CD4-positive, alpha-beta T cell (primary cell): ENCODE data around the gene SLC9A6. TPM values are rescaled to one million over a fixed set of nuclear protein-coding genes. Genes with fewer than 3 reads are reported as not detected.

Experiments used
- ATAC-seq: fragments of 200-7000 bp; cut with Tn5 transposase; one replicate; pipeline ENCODE4 v1.10.0; 2022; ENCODE audit warnings: mild to moderate bottlenecking; ENCODE audit not compliant: poor library complexity
- CTCF ChIA-PET: fragments of 350-600 bp; sonication (Branson Sonifier 250); formaldehyde crosslinking; loops from one replicate; lab custom pipeline; 2021; ENCODE audit warnings: antibody characterized with exemption, inconsistent platforms; lab: Charles Lee
- POLR2A ChIA-PET: fragments of 350-600 bp; sonication (Branson Sonifier 250); formaldehyde crosslinking; loops from one replicate; lab custom pipeline; 2021; ENCODE audit warnings: antibody characterized with exemption, inconsistent platforms; lab: Charles Lee
- DNase-seq, 14 experiments: peaks; one replicate each; pipeline ENCODE4 v3.0.0-alpha.2; 2013 to 2020; ENCODE audit warnings: mixed read lengths in 2 of 14
- H3K27ac ChIP-seq, 2 donors: one replicate each; pipeline versions ENCODE4 v1.5.1 to v1.7.0; 2013; ENCODE audit warnings: low read length in 2 of 2, low read depth in 1 of 2, mild to moderate bottlenecking in 1 of 2
- H3K27me3 ChIP-seq, 2 experiments: 1 replicate in 1 of 2; 2 replicates in 1 of 2; pipeline versions ENCODE4 v1.6.1 to v1.7.0; 2013; ENCODE audit warnings: low read length in 2 of 2, control low read depth in 1 of 2, mild to moderate bottlenecking in 1 of 2, moderate library complexity in 1 of 2; ENCODE audit not compliant: insufficient read depth in 2 of 2, control insufficient read depth in 1 of 2
- H3K36me3 ChIP-seq: one replicate; pipeline ENCODE4 v1.6.1; 2013; ENCODE audit warnings: low read length, control low read depth; ENCODE audit not compliant: insufficient read depth
- H3K4me1 ChIP-seq: one replicate; pipeline ENCODE4 v1.6.1; 2013; ENCODE audit warnings: low read length, control low read depth; ENCODE audit not compliant: insufficient read depth
- H3K4me3 ChIP-seq: one replicate; pipeline ENCODE4 v1.5.1; 2013; ENCODE audit warnings: mild to moderate bottlenecking, low read length, moderate library complexity
- H3K9me3 ChIP-seq, 2 experiments: 1 replicate in 1 of 2; 2 replicates in 1 of 2; pipeline versions ENCODE4 v1.6.1 to v1.7.0; 2013; ENCODE audit warnings: low read length in 2 of 2, mild to moderate bottlenecking in 2 of 2, control low read depth in 1 of 2, moderate library complexity in 1 of 2; ENCODE audit not compliant: control insufficient read depth in 1 of 2, insufficient read depth in 1 of 2
- H3K27ac Mint-ChIP-seq: one replicate; pipeline ENCODE4 v1.8.0; 2020; ENCODE audit warnings: mixed read lengths
- H3K27me3 Mint-ChIP-seq: one replicate; pipeline ENCODE4 v1.8.0; 2021; ENCODE audit warnings: mixed read lengths
- H3K36me3 Mint-ChIP-seq: one replicate; pipeline ENCODE4 v1.8.0; 2021; ENCODE audit warnings: low read depth, mixed read lengths
- H3K4me1 Mint-ChIP-seq: one replicate; pipeline ENCODE4 v1.8.0; 2021; ENCODE audit warnings: low read depth, mixed read lengths
- H3K4me3 Mint-ChIP-seq: one replicate; pipeline ENCODE4 v1.8.0; 2020; ENCODE audit warnings: mild to moderate bottlenecking, mixed read lengths
- H3K9me3 Mint-ChIP-seq: one replicate; pipeline ENCODE4 v1.8.0; 2020; ENCODE audit warnings: mixed read lengths
- intact Hi-C, 2 experiments: fragments of 100-400 bp; cut with DNase I in 1 of 2; cut with micrococcal nuclease in 1 of 2; formaldehyde crosslinking; loops; one replicate each; pipeline versions ENCODE4 v1.15.1 to v1.9.0; 2023 to 2025; cut with DNase I, micrococcal nuclease
- total RNA-seq, 174 experiments: library from RNA in 2 of 174; stranded (reverse) in 2 of 174; gene quantifications; one replicate each; pipeline ENCODE4 v1.2.3 and lab custom pipeline; 2021 to 2026
- TF ChIP-seq, protein P1 (sequence below): fragments of 200-600 bp; IDR thresholded peaks from one replicate; pipeline ENCODE4 v1.8.0; 2022; ENCODE audit warnings: antibody characterized with exemption, mild to moderate bottlenecking

SLC9A6 gene
- total RNA-seq, 2 experiments from 2014 or later: 17.8 to 20.0 TPM

GRCh38 chrX:136015016-136015415 is 29.8 kb downstream of the SLC9A6 start:
- H3K9me3 Mint-ChIP-seq: no peaks in the 10 kb centered on the region
- no peak overlapping the region for H3K27ac ChIP-seq
- no peaks in the 10 kb centered on the region for H3K27me3 Mint-ChIP-seq
- H3K4me3 Mint-ChIP-seq: no peak overlapping the region
- no peaks in the 10 kb centered on the region for H3K27me3 ChIP-seq
- H3K36me3 Mint-ChIP-seq: peaks cover 68% of the 10 kb centered on the region
- H3K9me3 ChIP-seq: no peaks in the 10 kb centered on the region
- TF ChIP-seq, protein P1, sequence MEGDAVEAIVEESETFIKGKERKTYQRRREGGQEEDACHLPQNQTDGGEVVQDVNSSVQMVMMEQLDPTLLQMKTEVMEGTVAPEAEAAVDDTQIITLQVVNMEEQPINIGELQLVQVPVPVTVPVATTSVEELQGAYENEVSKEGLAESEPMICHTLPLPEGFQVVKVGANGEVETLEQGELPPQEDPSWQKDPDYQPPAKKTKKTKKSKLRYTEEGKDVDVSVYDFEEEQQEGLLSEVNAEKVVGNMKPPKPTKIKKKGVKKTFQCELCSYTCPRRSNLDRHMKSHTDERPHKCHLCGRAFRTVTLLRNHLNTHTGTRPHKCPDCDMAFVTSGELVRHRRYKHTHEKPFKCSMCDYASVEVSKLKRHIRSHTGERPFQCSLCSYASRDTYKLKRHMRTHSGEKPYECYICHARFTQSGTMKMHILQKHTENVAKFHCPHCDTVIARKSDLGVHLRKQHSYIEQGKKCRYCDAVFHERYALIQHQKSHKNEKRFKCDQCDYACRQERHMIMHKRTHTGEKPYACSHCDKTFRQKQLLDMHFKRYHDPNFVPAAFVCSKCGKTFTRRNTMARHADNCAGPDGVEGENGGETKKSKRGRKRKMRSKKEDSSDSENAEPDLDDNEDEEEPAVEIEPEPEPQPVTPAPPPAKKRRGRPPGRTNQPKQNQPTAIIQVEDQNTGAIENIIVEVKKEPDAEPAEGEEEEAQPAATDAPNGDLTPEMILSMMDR: no peak
- ChIA-PET CTCF (interaction anchor here (0.6 kb wide), 1 partner anchor 9 kb away, joined by 4 read pairs; no protein-coding TSS in a partner anchor), POLR2A (no interaction called here)
- peaks cover 48% of the 10 kb centered on the region for H3K36me3 ChIP-seq
- H3K4me1 ChIP-seq: no peaks in the 10 kb centered on the region
- H3K4me1 Mint-ChIP-seq: no peaks in the 10 kb centered on the region
- DNase-seq (no peak), ATAC-seq (no peak)
- H3K27ac Mint-ChIP-seq: no peak overlapping the region
- H3K4me3 ChIP-seq: no peak overlapping the region
- intact Hi-C loops: no loop called here

GRCh38 chrX:136016881-136017280 is 31.6 kb downstream of the SLC9A6 start:
- H3K9me3 ChIP-seq: no peaks in the 10 kb centered on the region
- Mint-ChIP-seq H3K9me3 (no peaks in the 10 kb centered on the region), H3K27ac (no peak overlapping the region), H3K27me3 (no peaks in the 10 kb centered on the region), H3K36me3 (peaks cover 71% of the 10 kb centered on the region), H3K4me3 (no peak overlapping the region), H3K4me1 (no peaks in the 10 kb centered on the region)
- intact Hi-C loops: no loop called here
- TF ChIP-seq, protein P1: no peak
- no peak for ATAC-seq
- no peak overlapping the region for H3K4me3 ChIP-seq
- ChIA-PET POLR2A (no interaction called here), CTCF (no interaction called here)
- peaks cover 54% of the 10 kb centered on the region for H3K36me3 ChIP-seq
- H3K4me1 ChIP-seq: no peaks in the 10 kb centered on the region
- H3K27me3 ChIP-seq: no peaks in the 10 kb centered on the region
- H3K27ac ChIP-seq: no peak overlapping the region
- no peak for DNase-seq

GRCh38 chrX:136019226-136019625 is 34.0 kb downstream of the SLC9A6 start:
- no peak overlapping the region for H3K4me3 Mint-ChIP-seq
- no peaks in the 10 kb centered on the region for H3K4me1 ChIP-seq
- H3K36me3 Mint-ChIP-seq: peaks cover 55% of the 10 kb centered on the region

More at GRCh38 chrX:136019226-136019625, 34.0 kb downstream of the SLC9A6 start:
- H3K36me3 ChIP-seq: peaks cover 33% of the 10 kb centered on the region
- no peaks in the 10 kb centered on the region for H3K9me3 ChIP-seq
- H3K27me3 ChIP-seq: no peaks in the 10 kb centered on the region
- DNase-seq (no peak), ATAC-seq (no peak)
- intact Hi-C loops: no loop called here
- H3K27ac Mint-ChIP-seq: no peak overlapping the region
- TF ChIP-seq, protein P1: no peak
- H3K27me3 Mint-ChIP-seq: no peaks in the 10 kb centered on the region
- ChIA-PET CTCF (no interaction called here), POLR2A (no interaction called here)
- H3K9me3 Mint-ChIP-seq: no peaks in the 10 kb centered on the region
- H3K4me3 ChIP-seq: no peak overlapping the region
- H3K27ac ChIP-seq: no peak overlapping the region
- no peaks in the 10 kb centered on the region for H3K4me1 Mint-ChIP-seq
